Keratinocyte (primary cell): ENCODE results near the gene SEC14L3. TPM values are rescaled to one million over a fixed set of nuclear protein-coding genes. Genes with fewer than 3 reads are reported as not detected.

Experiments used
- DNase-seq: peaks from one replicate; pipeline ENCODE4 v3.0.0-alpha.2; 2011; ENCODE audit warnings: low read depth, missing footprints, low spot score
- FAIRE-seq: peaks from 2 replicates; lab custom pipeline; 2011; peaks lifted over from hg19 to GRCh38; lab: Jason Lieb, UNC
- H2AFZ ChIP-seq: 2 replicates; pipeline ENCODE4 v1.6.0; 2012; ENCODE audit warnings: low read length, control low read depth, inconsistent platforms; ENCODE audit not compliant: control insufficient read depth
- H3K27ac ChIP-seq: 2 replicates; pipeline ENCODE4 v1.5.1; 2011; ENCODE audit warnings: low read length; ENCODE audit not compliant: control insufficient read depth, insufficient read depth
- H3K27me3 ChIP-seq: 3 replicates; pipeline ENCODE4 v1.6.0; 2011; ENCODE audit warnings: low read length; ENCODE audit not compliant: control insufficient read depth, insufficient read depth; ENCODE audit errors: extremely low read depth
- H3K36me3 ChIP-seq, 2 experiments: 2 replicates in 1 of 2; 3 replicates in 1 of 2; pipeline ENCODE4 v1.5.1; 2011; ENCODE audit warnings: low read length in 2 of 2, mild to moderate bottlenecking in 1 of 2; ENCODE audit not compliant: control insufficient read depth in 2 of 2, insufficient read depth in 2 of 2; ENCODE audit errors: extremely low read depth in 1 of 2
- H3K4me1 ChIP-seq: 3 replicates; pipeline ENCODE4 v1.5.1; 2011; ENCODE audit warnings: low read length; ENCODE audit not compliant: control insufficient read depth, insufficient read depth; ENCODE audit errors: extremely low read depth
- H3K4me2 ChIP-seq: 3 replicates; pipeline ENCODE4 v1.6.0; 2011; ENCODE audit warnings: low read depth, low read length; ENCODE audit not compliant: control insufficient read depth, insufficient read depth; ENCODE audit errors: extremely low read depth
- H3K4me3 ChIP-seq, 3 experiments: fragments of 200-600 bp in 1 of 3; sonication (generic) in 1 of 3; 2 replicates in 2 of 3; 3 replicates in 1 of 3; pipeline ENCODE4 v1.5.1; 2011 to 2016; ENCODE audit warnings: low read length in 3 of 3, mild to moderate bottlenecking in 3 of 3, control low read depth in 2 of 3, inconsistent platforms in 1 of 3, low read depth in 1 of 3, mixed read lengths in 1 of 3, mixed run types in 1 of 3, moderate library complexity in 1 of 3; ENCODE audit not compliant: control insufficient read depth in 2 of 3, insufficient read depth in 2 of 3; ENCODE audit errors: extremely low read depth in 1 of 3
- H3K79me2 ChIP-seq: 2 replicates; pipeline ENCODE4 v1.6.0; 2012; ENCODE audit warnings: low read length; ENCODE audit not compliant: control insufficient read depth, insufficient read depth
- H3K9ac ChIP-seq: 3 replicates; pipeline ENCODE4 v1.6.0; 2011; ENCODE audit warnings: low read length; ENCODE audit not compliant: control insufficient read depth, insufficient read depth; ENCODE audit errors: extremely low read depth
- H3K9me1 ChIP-seq: 3 replicates; pipeline ENCODE4 v1.6.0; 2011; ENCODE audit warnings: low read length; ENCODE audit not compliant: control insufficient read depth, insufficient read depth; ENCODE audit errors: extremely low read depth
- H3K9me3 ChIP-seq: 2 replicates; pipeline ENCODE4 v1.5.1; 2012; ENCODE audit warnings: low read depth, low read length; ENCODE audit not compliant: control insufficient read depth
- H4K20me1 ChIP-seq: 3 replicates; pipeline ENCODE4 v1.6.0; 2011; ENCODE audit warnings: low read length; ENCODE audit not compliant: control insufficient read depth, insufficient read depth; ENCODE audit errors: extremely low read depth
- CTCF ChIP-seq, 3 experiments: IDR thresholded peaks in 1 of 3; conservative IDR thresholded peaks in 1 of 3; optimal IDR thresholded peaks in 1 of 3; 2 replicates in 2 of 3; 3 replicates in 1 of 3; pipeline versions ENCODE3 to v1.5.1; 2011; ENCODE audit warnings: low read length in 3 of 3, mild to moderate bottlenecking in 3 of 3, moderate library complexity in 2 of 3, control low read depth in 1 of 3, inconsistent platforms in 1 of 3; ENCODE audit not compliant: insufficient read depth in 2 of 3; ENCODE audit errors: extremely low read depth in 1 of 3
- EZH2 ChIP-seq: IDR thresholded peaks from one replicate; pipeline ENCODE4 v1.6.1; 2012; ENCODE audit warnings: inconsistent platforms, mild to moderate bottlenecking, low read length, moderate library complexity
- dilution Hi-C: fragments of 300-500 bp; cut with MboI; formaldehyde crosslinking; loops from one replicate; pipeline ENCODE4 v1.7.0; 2020; ENCODE audit warnings: low sequenced_read_pairs; ENCODE audit not compliant: extremely low pct_ligation_motif_present
- polyA plus RNA-seq, 5 experiments: library from polyadenylated mRNA; depleted of rRNA in 3 of 5; stranded (reverse) in 3 of 5; stranded (forward) in 1 of 5; unstranded in 1 of 5; fragments of >200 nt; gene quantifications; 1 replicate in 1 of 5; 2 replicates in 3 of 5; 3 replicates in 1 of 5; pipeline versions ENCODE4 v1.2.1 to v1.2.3, GENCODE V29; 2011 to 2012; ENCODE audit warnings: missing spikeins in 2 of 5, low read depth in 1 of 5, low replicate concordance in 1 of 5

The SEC14L3 gene
- polyA plus RNA-seq, 1 donor (not counting 4 experiments of a cell fraction or from before 2014, with no cell fraction given), result not detected

- no peak overlapping the region for H3K4me3 ChIP-seq
- peaks cover 37 to 63% of the 10 kb centered on the region in 2 experiments for H3K36me3 ChIP-seq
- no peak overlapping the region for H2AFZ ChIP-seq
- H3K9ac ChIP-seq, result no peak overlapping the region
- FAIRE-seq, result peak; percentile 69
- dilution Hi-C loops, result no loop called here
- no peaks in the 10 kb centered on the region for H3K9me1 ChIP-seq
- H4K20me1 ChIP-seq, result no peaks in the 10 kb centered on the region
- H3K9me3 ChIP-seq, result no peaks in the 10 kb centered on the region
- peaks cover 47% of the 10 kb centered on the region for H3K4me1 ChIP-seq
- H3K79me2 ChIP-seq, result peaks cover 3% of the 10 kb centered on the region
- no peak for DNase-seq
- H3K27me3 ChIP-seq, result no peaks in the 10 kb centered on the region
- H3K4me2 ChIP-seq, result no peak overlapping the region
- TF ChIP-seq EZH2 (no peak), CTCF (optimal IDR thresholded peaks at IDR 0.05 in 1 of 3, IDR thresholded peaks at IDR 0.05 in 1 of 3, conservative IDR thresholded peaks at IDR 0.05 in 1 of 3; ENCODE audit: extremely low read depth in 1 of 3, insufficient read depth in 2 of 3, low read length in 3 of 3) (no peak)
- H3K27ac ChIP-seq, result peak overlapping the region; percentile 7
Observed at GRCh38 chr22:30416403-30416802, 55.4 kb downstream of the SEC14L3 start.

GRCh38 chr22:30414525-30415047 lies 57.2 kb downstream of the SEC14L3 start:
- H3K4me2 ChIP-seq, result no peak overlapping the region
- H3K36me3 ChIP-seq, result peaks cover 43 to 70% of the 10 kb centered on the region in 2 experiments
- no peak overlapping the region for H3K4me3 ChIP-seq
- H3K79me2 ChIP-seq, result peaks cover 3% of the 10 kb centered on the region
- H3K27ac ChIP-seq, result no peak overlapping the region
- H3K9me1 ChIP-seq, result no peaks in the 10 kb centered on the region
- H2AFZ ChIP-seq, result no peak overlapping the region
- dilution Hi-C loops, result no loop called here
- no peaks in the 10 kb centered on the region for H3K27me3 ChIP-seq
- H3K9ac ChIP-seq, result no peak overlapping the region
- peaks cover 32% of the 10 kb centered on the region for H3K4me1 ChIP-seq
- TF ChIP-seq EZH2, result no peak
- TF ChIP-seq CTCF (optimal IDR thresholded peaks at IDR 0.05 in 1 of 3, IDR thresholded peaks at IDR 0.05 in 1 of 3, conservative IDR thresholded peaks at IDR 0.05 in 1 of 3; ENCODE audit: extremely low read depth in 1 of 3, insufficient read depth in 2 of 3, low read length in 3 of 3), result no peak
- no peaks in the 10 kb centered on the region for H3K9me3 ChIP-seq
- no peaks in the 10 kb centered on the region for H4K20me1 ChIP-seq
- FAIRE-seq, result no peak
- DNase-seq, result no peak
